SK-N-SH treated with all-trans-retinoic acid at 6 μM for 48 hours (cell line): Measurements from ENCODE around the gene HCK.

Experiments used
- ATAC-seq: fragments of 200-7000 bp; cut with Tn5 transposase; 3 replicates; pipeline ENCODE4 v1.9.1; 2020; ENCODE audit warnings: mild to moderate bottlenecking, moderate library complexity
- ARNTL ChIP-seq: fragments of 450-650 bp; formaldehyde crosslinking; IDR thresholded peaks from 2 replicates; pipeline ENCODE4 v1.5.0; 2020; ENCODE audit warnings: low read depth, mild to moderate bottlenecking, moderate library complexity, borderline replicate concordance
- BACH2 ChIP-seq: fragments of 250-450 bp; sonication (Bioruptor Pico); IDR thresholded peaks from 2 replicates; pipeline ENCODE4 v1.9.0; 2021; ENCODE audit warnings: mild to moderate bottlenecking, borderline replicate concordance
- CSDC2 ChIP-seq: fragments of 250-450 bp; sonication (Bioruptor Pico); IDR thresholded peaks from 2 replicates; pipeline ENCODE4 v1.5.0; 2020; ENCODE audit warnings: mild to moderate bottlenecking, moderate library complexity
- ESRRG ChIP-seq: fragments of 250-450 bp; sonication (Bioruptor Pico); IDR thresholded peaks from 2 replicates; pipeline ENCODE4 v1.6.1; 2021; ENCODE audit warnings: mild to moderate bottlenecking
- GLIS3 ChIP-seq: fragments of 250-450 bp; sonication (Bioruptor Pico); IDR thresholded peaks from 2 replicates; pipeline ENCODE4 v1.5.0; 2020; ENCODE audit warnings: mild to moderate bottlenecking, moderate library complexity
- ISL1 ChIP-seq: fragments of 250-450 bp; sonication (Bioruptor Pico); IDR thresholded peaks from 2 replicates; pipeline ENCODE4 v2.1.2; 2022; ENCODE audit warnings: mild to moderate bottlenecking, moderate library complexity
- OSR1 ChIP-seq: fragments of 250-450 bp; sonication (Bioruptor Pico); IDR thresholded peaks from 2 replicates; pipeline ENCODE4 v1.8.0; 2022; ENCODE audit warnings: moderate library complexity, mild to moderate bottlenecking, inconsistent platforms
- POU6F1 ChIP-seq: fragments of 250-450 bp; sonication (Bioruptor Pico); IDR thresholded peaks from 2 replicates; pipeline ENCODE4 v1.8.0; 2021; ENCODE audit warnings: low read depth, mild to moderate bottlenecking, moderate library complexity, borderline replicate concordance
- PPARA ChIP-seq: fragments of 250-450 bp; sonication (Bioruptor Pico); IDR thresholded peaks from 2 replicates; pipeline ENCODE4 v1.5.0; 2020; ENCODE audit warnings: mild to moderate bottlenecking, borderline replicate concordance
- RARB ChIP-seq: fragments of 250-450 bp; sonication (Bioruptor Pico); IDR thresholded peaks from 2 replicates; pipeline ENCODE4 v1.8.0; 2021; ENCODE audit warnings: mild to moderate bottlenecking, moderate library complexity
- SNAI2 ChIP-seq: fragments of 250-450 bp; sonication (Bioruptor Pico); IDR thresholded peaks from 2 replicates; pipeline ENCODE4 v1.5.0; 2020; ENCODE audit warnings: mild to moderate bottlenecking, moderate library complexity
- TCF4 ChIP-seq: fragments of 250-450 bp; sonication (Bioruptor Pico); IDR thresholded peaks from 2 replicates; pipeline ENCODE4 v1.8.0; 2021; ENCODE audit warnings: mild to moderate bottlenecking, moderate library complexity, borderline replicate concordance
- TOX ChIP-seq: fragments of 250-450 bp; sonication (Bioruptor Pico); IDR thresholded peaks from 2 replicates; pipeline ENCODE4 v1.8.0; 2021; ENCODE audit warnings: mild to moderate bottlenecking, moderate library complexity, borderline replicate concordance
- ZC3H10 ChIP-seq: fragments of 250-450 bp; sonication (Bioruptor Pico); IDR thresholded peaks from 2 replicates; pipeline ENCODE4 v1.5.1; 2021; ENCODE audit warnings: mild to moderate bottlenecking, moderate library complexity
- ZFP3 ChIP-seq: fragments of 250-450 bp; sonication (Bioruptor Pico); IDR thresholded peaks from 2 replicates; pipeline ENCODE4 v1.5.0; 2020; ENCODE audit warnings: mild to moderate bottlenecking, moderate library complexity
- ZFP30 ChIP-seq: fragments of 450-650 bp; formaldehyde crosslinking; IDR thresholded peaks from 2 replicates; pipeline ENCODE4 v1.5.0; 2022; ENCODE audit warnings: mild to moderate bottlenecking, moderate library complexity
- ZNF565 ChIP-seq: fragments of 450-650 bp; formaldehyde crosslinking; conservative IDR thresholded peaks from 2 replicates; pipeline ENCODE4 v1.5.0; 2020; ENCODE audit warnings: low read depth, mild to moderate bottlenecking, moderate library complexity
- ZNF8 ChIP-seq: fragments of 450-650 bp; formaldehyde crosslinking; IDR thresholded peaks from 2 replicates; pipeline ENCODE4 v1.5.0; 2020; ENCODE audit warnings: mild to moderate bottlenecking, moderate library complexity
- TF ChIP-seq, protein P1 (sequence below): fragments of 250-450 bp; sonication (Bioruptor Pico); IDR thresholded peaks from 2 replicates; pipeline ENCODE4 v1.5.1; 2021; ENCODE audit warnings: mild to moderate bottlenecking, moderate library complexity
- TF ChIP-seq, protein P2 (sequence below): fragments of 250-450 bp; sonication (Bioruptor Pico); IDR thresholded peaks from 2 replicates; pipeline ENCODE4 v1.8.0; 2020; ENCODE audit warnings: mild to moderate bottlenecking, moderate library complexity, borderline replicate concordance
- TF ChIP-seq, protein P3 (sequence below): fragments of 250-450 bp; sonication (Bioruptor Pico); IDR thresholded peaks from 2 replicates; pipeline ENCODE4 v1.5.0; 2020; ENCODE audit warnings: mild to moderate bottlenecking, moderate library complexity
- TF ChIP-seq, protein P4 (sequence below): fragments of 250-450 bp; sonication (Bioruptor Pico); IDR thresholded peaks from 2 replicates; pipeline ENCODE4 v1.5.1; 2020; ENCODE audit warnings: low read depth, mild to moderate bottlenecking, moderate library complexity

HCK gene

DNA sequence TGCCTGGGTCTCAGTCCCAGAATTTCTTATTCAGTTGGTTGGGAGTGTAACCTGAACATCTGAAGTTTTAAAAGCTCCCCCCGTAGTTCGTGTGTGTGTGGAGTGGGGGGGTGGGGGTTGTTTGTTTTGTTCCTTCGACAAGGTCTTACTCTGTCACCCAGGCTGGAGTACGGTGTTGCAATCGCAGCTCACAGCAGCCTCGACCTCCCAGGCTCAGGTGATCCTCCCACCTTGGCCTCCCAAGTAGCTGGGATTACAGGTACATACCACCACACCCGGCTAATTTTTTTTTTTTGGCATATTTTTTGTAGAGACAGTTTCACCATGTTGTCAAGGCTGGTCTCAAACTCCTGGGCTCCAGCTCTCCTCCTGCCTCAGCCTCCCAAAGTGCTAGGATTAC is 38.7 kb upstream of the HCK start:
- no peak for TF ChIP-seq GLIS3 (CRISPR knock-in tag)
- TF ChIP-seq CSDC2: no peak
- TF ChIP-seq, protein P1, sequence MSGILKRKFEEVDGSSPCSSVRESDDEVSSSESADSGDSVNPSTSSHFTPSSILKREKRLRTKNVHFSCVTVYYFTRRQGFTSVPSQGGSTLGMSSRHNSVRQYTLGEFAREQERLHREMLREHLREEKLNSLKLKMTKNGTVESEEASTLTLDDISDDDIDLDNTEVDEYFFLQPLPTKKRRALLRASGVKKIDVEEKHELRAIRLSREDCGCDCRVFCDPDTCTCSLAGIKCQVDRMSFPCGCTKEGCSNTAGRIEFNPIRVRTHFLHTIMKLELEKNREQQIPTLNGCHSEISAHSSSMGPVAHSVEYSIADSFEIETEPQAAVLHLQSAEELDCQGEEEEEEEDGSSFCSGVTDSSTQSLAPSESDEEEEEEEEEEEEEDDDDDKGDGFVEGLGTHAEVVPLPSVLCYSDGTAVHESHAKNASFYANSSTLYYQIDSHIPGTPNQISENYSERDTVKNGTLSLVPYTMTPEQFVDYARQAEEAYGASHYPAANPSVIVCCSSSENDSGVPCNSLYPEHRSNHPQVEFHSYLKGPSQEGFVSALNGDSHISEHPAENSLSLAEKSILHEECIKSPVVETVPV (CRISPR knock-in tag): no peak
- TF ChIP-seq, protein P2, sequence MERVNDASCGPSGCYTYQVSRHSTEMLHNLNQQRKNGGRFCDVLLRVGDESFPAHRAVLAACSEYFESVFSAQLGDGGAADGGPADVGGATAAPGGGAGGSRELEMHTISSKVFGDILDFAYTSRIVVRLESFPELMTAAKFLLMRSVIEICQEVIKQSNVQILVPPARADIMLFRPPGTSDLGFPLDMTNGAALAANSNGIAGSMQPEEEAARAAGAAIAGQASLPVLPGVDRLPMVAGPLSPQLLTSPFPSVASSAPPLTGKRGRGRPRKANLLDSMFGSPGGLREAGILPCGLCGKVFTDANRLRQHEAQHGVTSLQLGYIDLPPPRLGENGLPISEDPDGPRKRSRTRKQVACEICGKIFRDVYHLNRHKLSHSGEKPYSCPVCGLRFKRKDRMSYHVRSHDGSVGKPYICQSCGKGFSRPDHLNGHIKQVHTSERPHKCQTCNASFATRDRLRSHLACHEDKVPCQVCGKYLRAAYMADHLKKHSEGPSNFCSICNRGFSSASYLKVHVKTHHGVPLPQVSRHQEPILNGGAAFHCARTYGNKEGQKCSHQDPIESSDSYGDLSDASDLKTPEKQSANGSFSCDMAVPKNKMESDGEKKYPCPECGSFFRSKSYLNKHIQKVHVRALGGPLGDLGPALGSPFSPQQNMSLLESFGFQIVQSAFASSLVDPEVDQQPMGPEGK (CRISPR knock-in tag): no peak
- no peak for TF ChIP-seq BACH2
- no peak for TF ChIP-seq ZNF8 (CRISPR knock-in tag)
- TF ChIP-seq SNAI2: no peak
- no peak for TF ChIP-seq PPARA (CRISPR knock-in tag)
- no peak for TF ChIP-seq POU6F1 (CRISPR knock-in tag)
- TF ChIP-seq ISL1 (CRISPR knock-in tag): no peak
- no peak for ATAC-seq

DNA sequence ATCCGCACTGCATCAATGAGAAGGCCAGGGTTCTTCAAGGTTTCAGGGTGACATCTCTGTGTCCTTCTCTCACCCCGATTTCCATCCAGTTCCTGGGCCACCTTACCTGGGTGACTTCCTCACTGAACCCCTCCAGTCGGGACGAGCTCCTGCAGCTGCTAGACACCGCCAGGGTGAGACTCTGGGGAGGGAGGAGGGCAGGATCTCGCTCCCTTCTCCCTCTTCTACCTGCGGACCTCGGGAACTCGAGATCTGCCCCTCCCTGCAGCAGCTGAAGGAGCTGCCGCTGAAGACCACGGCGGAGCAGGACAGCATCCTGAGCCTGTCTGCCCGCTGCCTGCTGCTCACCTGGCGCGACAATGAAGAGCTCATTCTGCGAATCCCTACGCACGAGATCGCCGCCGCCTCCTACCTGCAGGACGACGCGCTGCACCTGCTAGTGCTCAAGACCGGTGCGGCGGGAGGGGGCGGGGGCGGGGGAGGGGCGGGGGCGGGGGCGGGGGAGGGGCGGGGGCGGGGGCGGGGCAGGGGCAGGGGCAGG is 34.3 kb upstream of the HCK start:
- ATAC-seq: no peak; the same call in 2 of the 3 replicates
- TF ChIP-seq TCF4 (CRISPR knock-in tag) (no peak), TOX (no peak)

GRCh38 chr20:32018269-32019155 is 33.5 kb upstream of the HCK start:
- TF ChIP-seq, protein P3, sequence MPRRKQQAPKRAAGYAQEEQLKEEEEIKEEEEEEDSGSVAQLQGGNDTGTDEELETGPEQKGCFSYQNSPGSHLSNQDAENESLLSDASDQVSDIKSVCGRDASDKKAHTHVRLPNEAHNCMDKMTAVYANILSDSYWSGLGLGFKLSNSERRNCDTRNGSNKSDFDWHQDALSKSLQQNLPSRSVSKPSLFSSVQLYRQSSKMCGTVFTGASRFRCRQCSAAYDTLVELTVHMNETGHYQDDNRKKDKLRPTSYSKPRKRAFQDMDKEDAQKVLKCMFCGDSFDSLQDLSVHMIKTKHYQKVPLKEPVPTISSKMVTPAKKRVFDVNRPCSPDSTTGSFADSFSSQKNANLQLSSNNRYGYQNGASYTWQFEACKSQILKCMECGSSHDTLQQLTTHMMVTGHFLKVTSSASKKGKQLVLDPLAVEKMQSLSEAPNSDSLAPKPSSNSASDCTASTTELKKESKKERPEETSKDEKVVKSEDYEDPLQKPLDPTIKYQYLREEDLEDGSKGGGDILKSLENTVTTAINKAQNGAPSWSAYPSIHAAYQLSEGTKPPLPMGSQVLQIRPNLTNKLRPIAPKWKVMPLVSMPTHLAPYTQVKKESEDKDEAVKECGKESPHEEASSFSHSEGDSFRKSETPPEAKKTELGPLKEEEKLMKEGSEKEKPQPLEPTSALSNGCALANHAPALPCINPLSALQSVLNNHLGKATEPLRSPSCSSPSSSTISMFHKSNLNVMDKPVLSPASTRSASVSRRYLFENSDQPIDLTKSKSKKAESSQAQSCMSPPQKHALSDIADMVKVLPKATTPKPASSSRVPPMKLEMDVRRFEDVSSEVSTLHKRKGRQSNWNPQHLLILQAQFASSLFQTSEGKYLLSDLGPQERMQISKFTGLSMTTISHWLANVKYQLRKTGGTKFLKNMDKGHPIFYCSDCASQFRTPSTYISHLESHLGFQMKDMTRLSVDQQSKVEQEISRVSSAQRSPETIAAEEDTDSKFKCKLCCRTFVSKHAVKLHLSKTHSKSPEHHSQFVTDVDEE (CRISPR knock-in tag): no peak
- TF ChIP-seq POU6F1 (CRISPR knock-in tag) (no peak), TCF4 (CRISPR knock-in tag) (no peak), ZFP3 (CRISPR knock-in tag) (no peak), ZNF565 (CRISPR knock-in tag) (no peak), SNAI2 (no peak), OSR1 (CRISPR knock-in tag) (no peak), ZC3H10 (CRISPR knock-in tag) (no peak), ZFP30 (CRISPR knock-in tag) (no peak), CSDC2 (no peak), ESRRG (CRISPR knock-in tag) (no peak), GLIS3 (CRISPR knock-in tag) (no peak), ISL1 (CRISPR knock-in tag) (no peak), RARB (CRISPR knock-in tag) (no peak), ARNTL (no peak)
- TF ChIP-seq, protein P4, sequence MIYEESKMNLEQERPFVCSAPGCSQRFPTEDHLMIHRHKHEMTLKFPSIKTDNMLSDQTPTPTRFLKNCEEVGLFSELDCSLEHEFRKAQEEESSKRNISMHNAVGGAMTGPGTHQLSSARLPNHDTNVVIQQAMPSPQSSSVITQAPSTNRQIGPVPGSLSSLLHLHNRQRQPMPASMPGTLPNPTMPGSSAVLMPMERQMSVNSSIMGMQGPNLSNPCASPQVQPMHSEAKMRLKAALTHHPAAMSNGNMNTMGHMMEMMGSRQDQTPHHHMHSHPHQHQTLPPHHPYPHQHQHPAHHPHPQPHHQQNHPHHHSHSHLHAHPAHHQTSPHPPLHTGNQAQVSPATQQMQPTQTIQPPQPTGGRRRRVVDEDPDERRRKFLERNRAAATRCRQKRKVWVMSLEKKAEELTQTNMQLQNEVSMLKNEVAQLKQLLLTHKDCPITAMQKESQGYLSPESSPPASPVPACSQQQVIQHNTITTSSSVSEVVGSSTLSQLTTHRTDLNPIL (CRISPR knock-in tag): no peak
- TF ChIP-seq, protein P2 (CRISPR knock-in tag): no peak
- ATAC-seq: peak; percentile 79
